Mucosa of stomach (tissue), 1 donor: Measurements from ENCODE around the gene SDR39U1.
A peak's percentile ranks its signal among the peaks of the same experiment; 100 is the strongest.
"Not testable (repeated sequence)": the region's sequence is repeated elsewhere in the genome, so short reads cannot be mapped to it uniquely, and the experiment has no call there.

Experiments used
- H3K27me3 ChIP-seq: one replicate; pipeline ENCODE4 v1.7.0; 2013; ENCODE audit warnings: mild to moderate bottlenecking, low read length; ENCODE audit not compliant: control insufficient read depth, insufficient read depth
- H3K36me3 ChIP-seq: one replicate; pipeline ENCODE4 v1.7.0; 2013; ENCODE audit warnings: low read length; ENCODE audit not compliant: control insufficient read depth, insufficient read depth
- H3K4me1 ChIP-seq: one replicate; pipeline ENCODE4 v1.7.0; 2013; ENCODE audit warnings: mild to moderate bottlenecking, low read length; ENCODE audit not compliant: control insufficient read depth, insufficient read depth
- H3K4me3 ChIP-seq: one replicate; pipeline ENCODE4 v1.7.0; 2013; ENCODE audit warnings: low read length
- H3K9ac ChIP-seq: one replicate; pipeline ENCODE4 v1.7.0; 2013; ENCODE audit warnings: mild to moderate bottlenecking, low read length, moderate library complexity
- H3K9me3 ChIP-seq: one replicate; pipeline ENCODE4 v1.7.0; 2013; ENCODE audit warnings: mild to moderate bottlenecking, low read length, moderate library complexity; ENCODE audit not compliant: control insufficient read depth
- donor health status: Pancreatic carcinoma.

The SDR39U1 gene

DNA sequence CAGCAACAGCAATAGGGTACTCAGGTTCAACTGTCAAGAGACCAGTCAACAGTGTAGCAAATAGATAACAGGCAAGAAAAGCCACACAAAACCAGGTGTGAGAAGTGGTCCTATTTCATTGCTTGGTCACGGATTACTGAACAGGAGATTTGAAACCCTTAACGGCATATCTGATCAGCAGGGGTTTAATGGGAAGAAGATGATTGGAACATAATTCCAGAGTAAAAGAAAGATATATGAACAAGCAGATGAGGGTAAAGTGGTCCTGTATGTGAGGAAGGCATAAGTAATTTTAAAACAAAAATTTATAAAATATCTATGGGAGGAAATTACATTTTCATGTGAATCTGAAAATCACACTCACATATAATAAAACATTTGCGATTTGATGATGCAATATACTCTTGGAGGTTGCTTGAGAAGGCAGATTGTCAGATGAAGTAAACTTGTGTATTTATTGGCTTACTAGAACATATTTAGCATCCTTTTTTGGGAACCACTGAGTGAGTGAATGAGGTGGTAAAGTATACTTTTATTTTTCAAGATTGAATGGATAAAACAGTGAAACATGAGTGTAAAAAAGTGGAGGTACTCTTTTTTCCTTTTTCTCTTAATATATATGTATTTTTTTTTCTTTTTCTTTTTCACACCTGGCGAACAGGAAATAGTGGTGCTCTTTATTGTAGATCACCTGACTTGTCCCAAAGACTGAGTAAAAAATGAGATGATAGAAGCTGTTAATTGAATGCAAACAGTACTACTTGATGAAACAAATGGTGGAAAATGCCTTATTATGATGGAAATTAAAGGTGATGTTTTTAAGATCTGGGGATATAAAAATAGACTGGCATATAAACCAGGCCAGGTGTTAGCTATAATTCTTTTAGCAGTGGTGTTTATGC lies 21.6 kb upstream of the SDR39U1 start:
- H3K4me3 ChIP-seq = no peak overlapping the region
- H3K27me3 ChIP-seq = no peaks in the 10 kb centered on the region
- H3K4me1 ChIP-seq = no peaks in the 10 kb centered on the region
- no peaks in the 10 kb centered on the region for H3K36me3 ChIP-seq
- H3K9ac ChIP-seq = no peak overlapping the region
- no peaks in the 10 kb centered on the region for H3K9me3 ChIP-seq

DNA sequence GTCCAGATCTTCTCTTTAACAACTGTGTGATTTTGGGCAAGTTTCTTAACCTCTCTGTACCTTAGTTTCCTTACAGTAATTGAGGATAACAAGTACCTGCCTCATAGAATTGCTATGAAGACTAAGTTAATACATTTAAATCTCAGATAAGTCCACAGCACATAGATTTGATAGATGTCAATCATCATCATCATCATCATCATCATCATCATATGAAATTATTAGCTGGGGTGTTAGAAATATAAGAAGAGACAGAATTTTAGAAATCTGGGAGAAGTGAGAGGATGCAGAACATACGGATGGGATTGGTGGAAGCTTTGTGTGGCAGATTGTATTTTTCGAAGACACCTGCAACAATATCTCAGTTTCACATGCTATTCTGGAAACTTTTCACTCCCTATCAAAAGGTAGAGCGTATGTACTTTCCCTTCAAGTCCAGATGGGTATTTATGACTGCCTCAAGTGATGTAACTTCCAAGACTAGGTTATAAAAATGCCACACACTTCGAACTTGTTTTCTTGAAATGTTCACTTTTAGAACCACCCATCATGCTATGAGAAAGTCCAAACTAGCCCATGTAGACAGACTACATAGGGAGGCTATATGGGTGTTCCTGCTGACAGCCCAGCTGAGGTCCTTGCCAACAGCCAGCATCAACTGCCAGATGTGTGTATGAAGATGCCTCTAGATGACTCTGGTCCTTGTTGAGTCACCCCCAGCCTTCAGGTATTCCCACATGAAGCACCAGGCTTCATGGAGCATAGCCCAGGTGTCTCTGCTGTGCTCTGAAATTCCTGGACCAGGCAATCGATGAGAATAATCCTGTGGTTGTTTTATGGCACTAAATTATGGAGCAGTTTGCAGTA lies 20.7 kb upstream of the SDR39U1 start:
- H3K9ac ChIP-seq = no peak overlapping the region
- H3K4me3 ChIP-seq = no peak overlapping the region
- no peaks in the 10 kb centered on the region for H3K9me3 ChIP-seq
- H3K27me3 ChIP-seq = no peaks in the 10 kb centered on the region
- no peaks in the 10 kb centered on the region for H3K36me3 ChIP-seq
- H3K4me1 ChIP-seq = no peaks in the 10 kb centered on the region

- no peaks in the 10 kb centered on the region for H3K4me1 ChIP-seq
- no peaks in the 10 kb centered on the region for H3K27me3 ChIP-seq
- no peaks in the 10 kb centered on the region for H3K9me3 ChIP-seq
- H3K9ac ChIP-seq = no peak overlapping the region
- H3K4me3 ChIP-seq = no peak overlapping the region
- no peaks in the 10 kb centered on the region for H3K36me3 ChIP-seq
Observed at GRCh38 chr14:24461336-24461735, 18.8 kb upstream of the SDR39U1 start.

- H3K9me3 ChIP-seq = no peaks in the 10 kb centered on the region
- no peaks in the 10 kb centered on the region for H3K27me3 ChIP-seq
- no peaks in the 10 kb centered on the region for H3K36me3 ChIP-seq
- no peaks in the 10 kb centered on the region for H3K4me1 ChIP-seq
- H3K4me3 ChIP-seq = no peak overlapping the region
- H3K9ac ChIP-seq = no peak overlapping the region
Observed at GRCh38 chr14:24459331-24459730, 16.8 kb upstream of the SDR39U1 start.

DNA sequence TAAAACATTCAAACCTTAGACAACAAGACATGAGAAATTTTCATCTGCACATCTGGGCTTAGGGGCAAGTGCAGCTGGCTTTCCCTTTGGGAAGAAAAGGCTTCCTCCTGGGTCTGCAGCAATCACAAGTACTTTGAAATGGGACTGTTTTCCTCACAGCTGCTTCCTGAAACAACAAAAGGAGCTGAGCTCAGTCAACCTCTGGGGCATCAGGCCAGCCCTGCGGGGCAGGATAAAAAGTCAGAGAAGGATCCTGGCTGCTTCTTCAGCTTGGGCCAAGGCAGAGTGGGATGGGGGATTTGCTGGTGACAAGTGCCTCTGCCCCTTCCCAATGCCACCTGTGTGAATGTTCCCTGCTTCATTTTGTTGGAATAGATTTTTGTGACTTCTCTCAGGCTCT lies 16.2 kb upstream of the SDR39U1 start:
- Histone ChIP-seq H3K27me3 (no peaks in the 10 kb centered on the region), H3K4me3 (no peak overlapping the region), H3K9ac (no peak overlapping the region), H3K36me3 (no peaks in the 10 kb centered on the region), H3K4me1 (no peaks in the 10 kb centered on the region), H3K9me3 (no peaks in the 10 kb centered on the region)

- H3K4me3 ChIP-seq = no peak overlapping the region
Observed at GRCh38 chr14:24456980-24457379, 14.4 kb upstream of the SDR39U1 start.

GRCh38 chr14:24450828-24451227 lies 8.3 kb upstream of the SDR39U1 start:
- H3K9me3 ChIP-seq, H3K4me1 ChIP-seq, H3K27me3 ChIP-seq, H3K9ac ChIP-seq, H3K36me3 ChIP-seq, H3K4me3 ChIP-seq: not testable (repeated sequence)

More at GRCh38 chr14:24456980-24457379, 14.4 kb upstream of the SDR39U1 start:
- Histone ChIP-seq H3K4me1 (no peaks in the 10 kb centered on the region), H3K36me3 (no peaks in the 10 kb centered on the region), H3K27me3 (no peaks in the 10 kb centered on the region), H3K9ac (no peak overlapping the region), H3K9me3 (no peaks in the 10 kb centered on the region)

DNA sequence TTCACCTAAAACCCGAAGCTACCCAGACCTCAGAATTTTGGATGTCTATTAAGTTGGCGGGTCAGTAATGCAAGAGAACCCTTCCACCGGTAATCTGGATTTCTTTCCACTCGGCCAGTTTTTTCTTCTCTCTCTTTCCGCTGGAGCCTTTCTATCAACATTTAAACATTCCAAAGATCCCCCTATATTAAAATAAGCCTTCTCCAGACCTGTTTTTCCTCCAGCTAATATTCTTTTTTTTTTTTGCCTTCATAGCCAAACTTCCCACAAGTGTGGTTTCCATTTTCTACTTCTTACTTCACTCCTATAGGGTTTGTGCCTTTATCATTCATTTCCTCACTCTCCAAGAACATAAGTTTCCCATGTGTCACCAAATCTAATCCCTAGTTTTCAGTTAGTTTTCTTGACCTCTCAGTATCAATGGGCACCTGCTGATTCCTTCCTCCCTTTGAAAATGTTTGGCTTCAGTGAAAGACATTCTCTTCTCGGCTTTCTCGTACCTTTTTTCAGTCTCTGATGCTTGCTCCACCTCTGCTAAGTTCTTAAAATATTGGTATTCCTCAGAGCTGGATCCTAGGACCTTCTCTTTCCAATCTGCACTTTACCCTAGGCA lies 583 bp upstream of the SDR39U1 start:
- Histone ChIP-seq H3K36me3 (peaks cover 11% of the 10 kb centered on the region), H3K4me3 (peak overlapping the region; percentile 61), H3K27me3 (no peaks in the 10 kb centered on the region), H3K4me1 (peaks cover 17% of the 10 kb centered on the region), H3K9ac (peak overlapping the region; percentile 91), H3K9me3 (no peaks in the 10 kb centered on the region)

DNA sequence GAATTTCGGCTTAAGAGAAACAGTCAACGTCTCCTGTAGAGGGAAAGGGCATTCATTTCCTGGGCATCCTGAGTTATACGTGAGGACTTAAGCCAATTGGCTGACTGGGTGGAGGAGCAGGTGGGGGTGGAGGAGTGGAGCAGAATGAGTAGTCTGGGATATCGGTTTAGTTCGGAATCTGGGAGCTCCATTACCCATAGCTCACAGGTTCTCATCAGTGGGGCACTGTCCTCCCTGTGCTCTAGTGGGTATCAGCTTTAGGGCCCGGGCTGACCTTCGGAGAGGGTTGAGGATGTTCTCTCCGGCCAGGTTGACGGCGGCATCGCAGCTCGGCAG lies 704 bp downstream of the SDR39U1 start:
- Histone ChIP-seq H3K9me3 (no peaks in the 10 kb centered on the region), H3K27me3 (no peaks in the 10 kb centered on the region), H3K4me1 (peaks cover 19% of the 10 kb centered on the region), H3K9ac (peak overlapping the region; percentile 91), H3K4me3 (peak overlapping the region; percentile 61), H3K36me3 (peaks cover 20% of the 10 kb centered on the region)

DNA sequence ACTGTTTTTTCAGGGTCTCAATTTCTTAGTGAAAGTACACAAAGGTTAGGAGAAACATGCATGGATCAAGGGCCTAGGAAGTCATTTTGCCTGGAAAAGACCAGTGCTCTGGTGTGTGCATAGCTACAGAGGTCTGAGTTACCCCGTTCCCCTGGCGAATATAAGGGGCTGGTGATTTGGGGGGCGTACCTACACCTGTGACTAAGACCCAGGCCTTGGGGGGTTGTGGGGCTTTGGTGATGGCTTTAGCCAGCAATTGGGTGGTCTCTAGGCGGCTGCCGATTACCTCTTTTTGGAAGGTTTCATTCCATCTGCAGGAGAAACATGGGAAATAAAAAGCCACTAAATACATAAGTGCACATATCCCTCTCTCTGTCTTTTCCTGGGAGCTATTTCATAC lies 1.1 kb downstream of the SDR39U1 start:
- peaks cover 21% of the 10 kb centered on the region for H3K4me1 ChIP-seq
- peaks cover 22% of the 10 kb centered on the region for H3K36me3 ChIP-seq
- H3K4me3 ChIP-seq = no peak overlapping the region
- H3K9ac ChIP-seq = peak overlapping the region; percentile 91
- no peaks in the 10 kb centered on the region for H3K27me3 ChIP-seq
- H3K9me3 ChIP-seq = no peaks in the 10 kb centered on the region

DNA sequence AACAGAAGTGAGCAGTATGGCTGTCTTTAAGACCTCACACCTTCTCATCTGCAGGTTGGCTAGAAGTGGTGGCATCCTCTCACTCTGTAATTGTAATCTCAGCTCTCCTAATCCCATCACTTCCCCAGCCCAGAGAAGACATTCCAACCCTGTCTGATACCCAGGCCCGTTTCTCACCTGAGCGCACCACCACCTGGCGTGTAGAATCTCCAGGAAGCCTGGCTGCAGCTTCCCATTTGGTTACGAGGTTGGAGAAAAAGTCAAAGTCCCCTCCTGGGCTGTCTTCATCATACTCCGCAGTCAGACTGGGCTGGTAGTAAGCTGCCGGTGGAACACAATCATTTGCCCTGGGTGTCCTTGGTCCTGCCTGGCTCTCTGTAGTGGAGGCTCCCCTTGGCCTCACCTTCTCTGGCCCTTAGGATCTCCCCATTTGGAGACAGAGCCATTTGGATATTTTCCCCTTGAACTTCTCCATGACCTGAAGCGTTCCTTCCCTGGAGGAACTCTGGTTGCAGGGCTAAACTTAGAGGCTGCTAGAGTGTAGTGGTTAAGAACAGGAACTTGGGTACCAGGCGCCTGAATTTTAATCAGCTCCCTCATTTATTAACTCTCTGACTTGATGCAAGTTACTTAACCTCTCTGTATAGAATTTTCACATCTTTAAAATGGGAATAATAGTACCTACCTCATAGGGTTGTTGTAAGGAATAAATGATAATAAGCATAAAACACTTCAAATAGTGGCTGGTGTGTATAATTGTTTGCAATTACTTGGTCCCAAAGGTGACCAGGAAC lies 1.8 kb downstream of the SDR39U1 start:
- H3K9ac ChIP-seq = no peak overlapping the region
- H3K9me3 ChIP-seq = no peaks in the 10 kb centered on the region
- no peaks in the 10 kb centered on the region for H3K27me3 ChIP-seq
- peaks cover 21% of the 10 kb centered on the region for H3K4me1 ChIP-seq
- H3K36me3 ChIP-seq = peaks cover 28% of the 10 kb centered on the region
- H3K4me3 ChIP-seq = no peak overlapping the region
